Measurements from ENCODE around the gene COQ8A.
"Not testable (repeated sequence)": the region's sequence is repeated elsewhere in the genome, so short reads cannot be mapped to it uniquely, and the experiment has no call there.

Gene COQ8A

GRCh38 chr1:226929260-226930111, 10.6 kb upstream of the COQ8A start:
- DNase-seq (ENCODE audit: low read depth), result not testable (repeated sequence)

DNA sequence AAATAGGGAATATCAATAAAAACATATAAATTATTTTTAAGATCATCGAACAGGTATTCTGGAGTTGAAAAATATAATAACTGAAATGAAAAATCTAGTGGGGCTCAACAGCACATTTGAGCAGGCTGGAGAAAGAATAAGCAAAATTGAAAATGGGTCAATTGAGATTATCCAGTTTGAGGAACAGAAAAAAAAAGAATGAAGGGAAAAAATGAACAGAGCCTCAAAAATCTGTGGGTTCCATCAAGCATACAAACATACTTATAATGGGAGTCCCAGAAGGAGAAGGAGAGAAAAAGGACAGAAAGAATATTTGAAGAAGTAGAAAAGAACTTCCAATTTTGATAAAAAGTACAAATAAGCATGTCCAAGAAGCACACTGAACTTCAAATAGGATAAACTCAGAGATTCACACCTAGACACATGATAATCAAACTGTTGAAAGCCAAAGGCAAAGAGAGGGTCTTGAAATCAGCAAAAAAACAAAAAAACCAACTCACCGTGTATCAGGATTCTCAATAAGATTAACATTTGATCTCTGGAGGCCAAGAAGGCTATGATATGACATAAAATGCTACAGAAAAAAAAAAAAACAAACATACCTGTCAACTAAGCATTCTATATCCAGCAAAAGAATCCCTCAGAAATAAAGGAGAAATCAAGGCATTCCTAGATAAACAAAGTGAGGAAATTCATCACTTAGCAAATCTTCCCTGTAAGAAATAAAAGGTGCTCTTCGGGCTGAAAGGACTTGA, 5.4 kb upstream of the COQ8A start:
- DNase-seq (ENCODE audit: low read depth), result no peak

DNA sequence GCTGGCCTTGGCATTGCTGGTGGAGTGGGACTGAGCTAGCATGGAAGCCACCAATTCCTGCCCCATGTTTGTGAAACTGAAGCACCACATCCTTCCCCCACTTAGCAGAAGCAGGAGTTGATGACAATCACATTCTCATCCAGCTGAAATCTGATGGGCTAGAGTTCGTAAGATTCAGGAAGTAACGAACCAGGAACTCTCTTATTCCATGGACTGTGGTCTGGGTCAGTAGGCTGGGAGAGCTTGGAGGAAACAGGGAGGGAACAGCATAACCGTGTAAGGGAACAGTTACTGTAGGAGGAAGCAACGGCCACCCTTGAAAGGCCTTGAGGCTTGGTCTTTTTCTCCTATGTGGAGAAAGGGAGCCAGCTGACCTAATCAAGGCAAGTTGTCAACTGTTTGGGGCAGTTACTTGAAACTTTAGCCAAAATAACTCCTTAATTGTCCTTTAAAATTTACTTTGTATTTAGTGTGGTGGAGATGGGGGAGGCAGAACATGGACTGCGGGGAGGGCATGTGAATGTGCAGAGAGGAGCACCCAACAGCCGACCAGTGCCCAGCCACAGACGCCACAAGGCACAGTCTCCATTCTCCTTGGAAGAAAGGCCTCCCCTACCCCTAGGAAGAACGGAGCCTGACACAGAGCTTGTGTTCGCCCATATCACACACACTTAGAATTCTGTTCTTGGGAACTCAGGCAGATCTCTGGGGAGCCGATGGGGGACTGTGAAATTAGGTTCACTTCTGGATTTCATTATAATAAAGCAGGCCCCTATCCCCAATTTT, 2.0 kb upstream of the COQ8A start:
- no peak for DNase-seq (ENCODE audit: low read depth)

- no peak for DNase-seq (ENCODE audit: low read depth)
Measured at GRCh38 chr1:226938903-226939437, 1.1 kb upstream of the COQ8A start.

DNA sequence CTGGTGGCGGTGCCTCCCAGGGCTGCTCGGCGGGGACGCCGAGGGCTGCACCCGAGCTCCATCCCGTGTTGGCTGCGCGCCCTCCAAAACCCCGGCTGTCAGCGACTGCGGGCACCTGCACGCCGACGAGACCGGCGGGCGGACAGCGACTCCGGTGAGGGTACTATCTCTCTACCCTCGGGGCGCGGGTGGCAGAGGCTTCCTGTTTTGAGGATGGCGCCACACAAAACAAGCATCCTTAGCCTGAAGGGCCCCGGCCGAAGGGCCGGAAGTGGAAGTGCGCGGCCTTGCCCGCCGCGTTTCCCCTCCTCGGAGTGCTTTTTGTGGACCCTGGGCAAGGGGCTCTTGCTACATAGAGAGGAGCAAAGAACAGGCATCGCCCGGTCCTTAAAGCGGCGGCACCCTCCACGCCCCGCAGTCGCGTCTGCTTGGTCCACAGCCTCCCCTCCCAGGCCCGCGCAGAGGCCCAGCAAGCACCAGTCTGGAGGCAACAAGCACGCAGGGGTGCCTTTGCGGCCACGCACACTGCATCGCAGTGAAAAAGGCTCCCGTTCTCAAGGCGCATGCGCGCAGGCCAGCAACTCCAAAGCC, 561 bp upstream of the COQ8A start:
- peak; percentile 56 for DNase-seq (ENCODE audit: low read depth)

GRCh38 chr1:226940806-226941067, 643 bp downstream of the COQ8A start:
- DNase-seq (ENCODE audit: low read depth), result no peak

GRCh38 chr1:226942392-226942791, 2.3 kb downstream of the COQ8A start:
- DNase-seq (ENCODE audit: low read depth), result no peak

DNA sequence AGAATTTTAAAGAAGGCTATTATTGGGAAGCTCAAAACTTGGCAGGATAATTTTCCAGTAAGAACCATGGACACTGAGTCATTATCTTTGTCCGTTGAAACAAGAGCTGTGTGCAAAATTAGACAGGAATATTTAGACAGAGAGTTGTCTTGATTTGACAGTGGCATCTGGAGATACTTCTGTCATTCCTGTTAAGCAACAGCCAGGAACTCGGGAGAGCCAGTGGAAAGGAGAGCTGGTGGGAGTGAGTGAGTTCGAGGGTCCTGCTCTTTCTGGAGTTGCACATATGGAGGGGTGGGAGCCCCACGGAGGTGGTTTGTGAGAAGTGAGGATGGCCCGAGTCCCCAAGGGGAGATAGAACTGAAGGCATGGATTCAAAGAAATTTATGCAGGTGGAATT, 3.1 kb downstream of the COQ8A start:
- DNase-seq (ENCODE audit: low read depth), result no peak

- DNase-seq (ENCODE audit: low read depth), result no peak
Measured at GRCh38 chr1:226943927-226944326, 3.8 kb downstream of the COQ8A start.

GRCh38 chr1:226945106-226945857, 5.2 kb downstream of the COQ8A start:
- DNase-seq (ENCODE audit: low read depth), result no peak

- no peak for DNase-seq (ENCODE audit: low read depth)
Measured at GRCh38 chr1:226945858-226946245, 5.8 kb downstream of the COQ8A start.

DNA sequence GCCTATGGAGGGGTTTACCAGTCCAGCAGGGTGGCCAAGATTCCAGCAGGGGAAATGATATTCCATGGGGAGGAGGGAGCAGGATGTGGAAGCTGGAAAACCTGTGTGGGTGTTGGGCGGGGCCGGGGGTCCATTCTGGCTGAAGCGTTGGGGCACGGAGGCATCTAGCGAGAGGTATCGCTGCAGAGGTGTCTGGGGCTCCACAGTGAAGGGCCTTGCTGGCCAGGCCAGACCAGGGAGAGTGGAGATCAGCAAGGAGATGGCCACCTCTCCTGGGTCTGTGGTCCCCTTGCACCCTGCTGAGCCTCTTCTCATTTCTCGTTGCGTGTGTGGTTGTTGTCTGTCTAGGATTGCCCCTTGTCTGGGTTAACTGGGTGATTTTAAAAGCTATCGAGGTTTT, 6.2 kb downstream of the COQ8A start:
- DNase-seq (ENCODE audit: low read depth), result no peak

- no peak for DNase-seq (ENCODE audit: low read depth)
Measured at GRCh38 chr1:226946841-226947240, 6.7 kb downstream of the COQ8A start.

DNA sequence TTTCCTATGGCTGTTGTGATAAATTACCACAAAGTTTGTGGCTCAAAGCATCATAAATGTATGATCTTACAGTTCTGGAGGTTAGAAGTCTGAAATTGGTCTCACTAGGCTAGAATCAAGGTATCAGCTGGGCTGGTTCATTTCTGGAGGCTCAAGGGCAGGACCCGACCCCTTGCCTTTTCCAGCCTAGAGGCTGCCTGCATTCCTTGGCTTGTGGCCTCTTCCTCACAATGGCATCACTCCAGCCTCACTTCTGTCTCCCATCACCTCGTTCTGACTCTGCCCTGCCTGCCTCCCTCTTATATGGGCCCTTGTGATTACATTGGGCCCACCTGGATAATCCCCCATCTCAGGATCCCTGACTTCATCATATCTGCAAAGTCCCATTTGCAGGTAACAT, 8.0 kb downstream of the COQ8A start:
- DNase-seq (ENCODE audit: low read depth), result no peak

GRCh38 chr1:226948480-226948879, 8.4 kb downstream of the COQ8A start:
- DNase-seq (ENCODE audit: low read depth), result no peak

GRCh38 chr1:226948996-226949395, 8.9 kb downstream of the COQ8A start:
- DNase-seq (ENCODE audit: low read depth), result no peak

DNA sequence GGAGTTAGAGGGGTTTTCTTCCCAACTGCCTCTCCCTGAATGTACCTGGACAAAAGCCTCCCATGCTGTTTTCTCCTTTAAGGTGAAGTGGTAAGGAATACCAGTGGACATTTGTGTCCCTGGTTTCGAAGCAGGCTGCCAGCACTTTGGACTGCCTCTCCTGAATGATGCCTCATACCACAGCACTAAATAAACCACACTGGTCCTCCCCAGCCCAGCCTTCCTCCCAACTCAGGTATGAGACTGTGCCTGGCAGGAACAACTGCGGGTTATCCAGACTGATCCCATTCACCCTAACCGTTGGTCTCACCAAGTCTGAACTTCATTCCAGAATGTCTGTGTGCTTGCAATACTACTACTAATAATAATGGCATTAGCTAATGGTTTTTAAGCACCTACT, 9.3 kb downstream of the COQ8A start:
- DNase-seq (ENCODE audit: low read depth), result no peak

DNA sequence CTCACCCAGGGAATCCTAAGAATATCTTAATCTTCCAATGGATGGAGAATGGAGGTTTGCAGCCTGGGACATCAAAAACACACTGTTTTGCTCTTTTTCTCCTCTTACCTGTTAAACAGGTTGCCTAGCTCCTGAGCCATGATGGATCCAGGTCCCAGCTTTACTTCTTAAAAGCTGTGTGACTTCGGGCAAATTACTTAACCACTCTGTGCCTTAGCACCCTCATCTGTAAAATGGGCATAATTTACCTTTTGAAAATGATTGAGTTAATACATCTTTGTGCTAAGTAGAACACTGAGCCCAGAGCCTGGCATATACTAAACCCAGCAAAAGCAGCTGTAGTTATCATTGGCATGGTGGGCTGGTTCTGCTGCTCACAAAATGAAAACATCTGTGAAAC, 10.2 kb downstream of the COQ8A start:
- no peak for DNase-seq (ENCODE audit: low read depth)

GRCh38 chr1:226950871-226951270, 10.8 kb downstream of the COQ8A start:
- DNase-seq (ENCODE audit: low read depth), result no peak

GRCh38 chr1:226951286-226952117, 11.4 kb downstream of the COQ8A start:
- no peak for DNase-seq (ENCODE audit: low read depth)

DNA sequence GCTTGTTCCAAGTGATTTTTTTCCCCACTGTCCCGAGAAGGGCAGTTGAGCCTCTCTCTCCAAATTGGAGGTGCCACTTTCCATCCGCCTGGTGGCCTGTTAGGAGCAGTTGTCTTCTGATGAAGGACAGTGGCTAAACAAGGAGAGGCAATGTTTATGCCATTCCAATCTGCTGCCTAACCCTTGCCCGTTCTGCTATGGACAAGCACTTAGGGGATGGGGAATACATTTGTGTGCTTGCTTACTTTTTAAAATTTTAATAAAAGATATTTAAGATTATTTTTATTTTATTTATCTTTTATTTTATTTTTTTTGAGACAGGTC, 12.0 kb downstream of the COQ8A start:
- DNase-seq (ENCODE audit: low read depth), result no peak
